Activated CD8-positive, alpha-beta memory T cell treated with anti-CD3 and anti-CD28 coated beads, Interleukin-2, amount 50 U/mL, for 24 hours (primary cell): ENCODE data around the gene STK17B.
"Not testable (repeated sequence)": the region's sequence is repeated elsewhere in the genome, so short reads cannot be mapped to it uniquely, and the experiment has no call there.

ENCODE experiments used
- DNase-seq: peaks from one replicate; pipeline ENCODE4 v3.0.0-alpha.2; 2020; ENCODE audit errors: extremely low read depth

STK17B gene

DNA sequence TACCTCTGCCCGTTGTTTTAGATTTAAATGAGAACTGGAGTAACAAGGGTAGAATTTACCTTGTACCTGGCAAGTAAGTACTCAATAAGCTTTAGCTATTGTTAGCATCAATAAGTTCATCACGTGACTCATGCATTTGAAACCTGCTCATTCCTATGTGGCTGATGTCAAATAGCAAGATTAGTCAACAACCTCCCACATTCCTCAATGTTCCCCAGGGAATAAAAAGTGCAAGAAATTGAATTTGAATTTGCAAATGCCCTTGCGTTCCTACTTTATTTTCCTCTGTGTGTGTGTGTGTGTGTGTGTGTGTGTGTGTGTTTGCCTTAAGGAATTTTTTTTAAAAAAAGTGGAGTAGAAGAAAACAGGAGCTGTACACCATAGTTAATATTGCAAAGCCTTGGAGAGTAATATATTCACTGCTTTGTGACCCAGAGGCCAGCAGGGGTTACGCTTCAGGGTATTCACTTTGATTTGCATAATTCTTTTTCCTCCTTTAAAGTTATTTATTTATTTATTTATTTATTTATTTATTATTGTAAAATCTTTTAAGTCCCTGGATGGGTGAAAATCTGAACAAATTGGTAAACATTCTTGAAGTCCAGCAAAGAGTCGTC lies 58.9 kb downstream of the STK17B start:
- no peak for DNase-seq

DNA sequence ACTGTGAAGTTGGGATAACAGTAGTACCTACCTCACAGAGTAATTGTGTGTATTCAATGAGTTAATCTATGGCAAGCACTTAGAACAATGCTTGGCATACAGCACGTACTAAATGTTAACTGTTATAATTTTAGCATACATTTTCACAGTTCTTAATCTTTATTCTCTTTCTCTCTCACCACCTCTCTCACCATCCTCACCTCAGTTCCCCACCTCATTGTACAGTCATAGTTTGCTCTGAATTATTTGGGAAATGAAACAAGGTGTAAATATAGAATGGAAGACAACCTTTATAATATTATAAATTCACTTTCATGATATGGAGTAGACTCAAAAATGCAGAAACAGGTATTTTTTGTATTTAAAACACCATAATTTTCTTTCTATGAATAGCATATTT lies 62.8 kb downstream of the STK17B start:
- DNase-seq: no peak

DNA sequence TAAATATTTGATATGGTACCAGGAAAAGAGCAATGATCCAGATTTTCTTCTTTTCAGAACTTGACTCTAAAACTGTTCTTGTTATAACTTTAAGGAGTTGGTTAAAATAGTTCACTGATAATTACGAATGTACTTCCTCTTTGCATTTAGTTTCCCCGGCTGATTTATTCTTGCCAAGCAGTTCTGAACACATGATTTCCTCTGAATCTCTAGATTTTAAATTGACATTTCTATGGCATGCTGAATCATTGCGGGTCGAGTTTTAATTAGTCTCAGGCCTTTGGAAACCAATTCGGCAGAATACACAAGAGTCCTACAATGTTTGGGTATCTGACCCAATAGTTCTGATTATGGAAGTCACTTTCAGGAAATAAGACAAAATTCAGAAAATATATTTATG lies 65.4 kb downstream of the STK17B start:
- DNase-seq: no peak

DNA sequence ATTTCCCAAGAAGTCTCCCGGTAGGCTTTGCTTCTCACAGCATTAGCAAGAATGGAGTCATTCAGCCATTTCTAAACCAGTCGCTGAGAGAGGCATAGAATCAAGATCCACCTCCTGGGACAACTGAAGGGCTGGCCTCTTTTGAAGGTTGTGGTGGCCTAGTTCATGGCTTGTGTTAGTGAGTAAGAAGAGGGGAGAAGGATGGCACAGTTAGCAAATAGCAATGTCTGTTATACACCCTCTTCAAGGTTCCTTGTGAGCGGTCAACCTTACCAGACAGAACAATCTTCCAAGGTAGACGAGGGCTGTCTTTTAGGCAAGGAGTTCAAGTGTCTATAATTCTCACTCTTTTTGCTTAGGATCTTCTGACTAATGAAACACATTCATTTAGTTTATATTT lies 67.3 kb downstream of the STK17B start:
- no peak for DNase-seq

DNA sequence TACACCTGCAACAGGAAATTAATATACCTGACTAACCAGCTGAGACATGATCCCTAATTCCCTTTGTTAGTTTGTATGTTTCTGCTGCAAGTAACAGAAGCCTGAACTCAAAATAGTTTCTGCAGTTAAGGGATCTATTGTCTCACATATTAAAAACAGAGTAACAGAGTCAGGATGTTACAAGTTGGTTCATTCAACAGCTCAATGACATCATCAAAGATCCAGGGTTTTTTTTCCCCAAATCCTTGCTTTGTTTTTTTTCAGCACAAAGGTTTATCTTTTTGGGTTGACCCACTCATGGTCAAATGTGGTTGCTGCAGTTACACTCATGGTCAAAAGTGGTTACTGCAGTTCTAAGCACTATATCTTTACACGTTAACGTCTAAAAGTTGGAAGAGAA lies 67.8 kb downstream of the STK17B start:
- no peak for DNase-seq

DNA sequence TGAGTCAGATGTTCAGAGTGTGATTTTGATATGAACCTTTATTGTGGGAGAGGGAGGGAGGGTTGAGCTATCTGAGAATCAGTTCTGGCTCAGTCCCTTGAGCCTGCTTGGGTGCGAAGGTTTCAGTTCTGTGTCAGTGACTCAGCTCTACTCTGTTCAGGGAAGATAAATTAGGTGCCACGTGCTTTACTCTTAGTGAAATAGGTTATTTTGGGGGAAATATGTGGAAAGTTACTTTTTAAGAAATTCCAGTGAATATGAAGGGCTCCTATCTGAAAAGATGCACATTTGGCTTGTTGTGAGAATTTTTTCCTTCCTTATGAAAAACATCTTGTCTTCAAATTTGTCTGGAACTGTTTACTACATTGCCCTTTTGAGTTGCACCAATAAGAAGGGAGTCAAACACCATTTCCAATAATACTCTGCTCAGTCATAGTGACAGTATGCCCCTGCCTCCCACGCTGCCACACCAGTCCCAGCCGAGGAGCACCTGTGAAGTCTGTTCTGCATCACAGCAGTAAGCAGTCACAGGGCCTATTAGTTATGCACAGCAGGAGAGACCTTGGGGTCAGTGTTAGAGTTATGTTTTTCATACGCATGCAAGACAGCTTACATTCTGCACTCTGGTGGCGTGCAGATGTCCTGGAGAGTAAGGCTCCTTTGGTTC lies 69.9 kb downstream of the STK17B start:
- DNase-seq: peak; percentile 7

DNA sequence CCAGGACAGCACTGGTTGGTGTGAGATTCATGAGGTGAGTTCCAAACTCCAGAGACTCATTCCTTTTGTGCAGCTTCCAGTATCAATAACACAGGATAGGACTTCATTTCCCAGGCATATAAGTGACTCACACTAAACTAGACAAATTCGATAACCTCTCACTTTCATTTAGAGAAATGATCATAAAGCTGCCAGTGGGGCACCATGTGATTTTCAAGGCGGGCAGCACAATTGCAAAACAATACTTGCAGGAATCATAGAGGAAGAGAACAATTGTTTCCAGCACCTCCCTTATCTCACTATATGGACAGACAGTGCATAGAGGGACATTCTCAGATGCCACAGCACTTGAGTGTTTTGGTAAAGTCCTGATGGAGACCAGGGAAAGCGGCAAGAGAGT lies 71.5 kb downstream of the STK17B start:
- no peak for DNase-seq

DNA sequence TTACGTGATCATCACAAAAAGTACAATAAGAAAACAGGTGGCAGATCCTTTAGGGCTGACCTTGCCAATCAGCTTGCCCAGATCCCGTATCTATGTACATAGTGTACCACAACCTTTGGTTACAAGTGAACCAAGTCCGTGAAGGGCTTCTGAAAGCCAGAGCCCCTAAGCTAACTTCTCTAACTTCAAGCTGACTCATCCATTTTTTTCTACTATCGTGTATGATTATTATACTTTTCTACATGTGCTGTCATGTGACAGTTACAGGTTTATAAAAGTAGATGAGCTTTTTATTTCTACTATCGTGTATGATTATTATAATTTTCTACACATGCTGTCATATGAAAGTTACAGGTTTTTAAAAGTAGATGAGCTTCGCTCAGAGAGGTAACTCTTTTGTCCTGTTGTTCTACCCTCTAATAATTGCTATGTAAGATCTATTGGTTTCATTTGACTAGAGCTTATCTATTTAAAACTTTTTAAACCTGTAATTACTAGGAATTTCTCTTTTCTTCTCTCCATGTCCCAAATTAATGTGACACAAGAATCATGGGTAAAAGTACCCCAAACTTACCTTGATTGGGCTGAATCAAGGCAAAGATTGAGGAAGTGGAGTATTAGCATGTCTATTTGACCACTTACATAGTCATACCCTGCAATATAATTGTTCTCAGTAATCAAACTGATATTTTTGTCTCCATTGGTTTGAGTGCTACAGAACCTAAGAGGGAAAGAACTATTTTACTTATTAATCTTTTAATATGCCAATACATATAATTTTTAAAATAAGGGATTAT lies 73.3 kb downstream of the STK17B start:
- DNase-seq: no peak

DNA sequence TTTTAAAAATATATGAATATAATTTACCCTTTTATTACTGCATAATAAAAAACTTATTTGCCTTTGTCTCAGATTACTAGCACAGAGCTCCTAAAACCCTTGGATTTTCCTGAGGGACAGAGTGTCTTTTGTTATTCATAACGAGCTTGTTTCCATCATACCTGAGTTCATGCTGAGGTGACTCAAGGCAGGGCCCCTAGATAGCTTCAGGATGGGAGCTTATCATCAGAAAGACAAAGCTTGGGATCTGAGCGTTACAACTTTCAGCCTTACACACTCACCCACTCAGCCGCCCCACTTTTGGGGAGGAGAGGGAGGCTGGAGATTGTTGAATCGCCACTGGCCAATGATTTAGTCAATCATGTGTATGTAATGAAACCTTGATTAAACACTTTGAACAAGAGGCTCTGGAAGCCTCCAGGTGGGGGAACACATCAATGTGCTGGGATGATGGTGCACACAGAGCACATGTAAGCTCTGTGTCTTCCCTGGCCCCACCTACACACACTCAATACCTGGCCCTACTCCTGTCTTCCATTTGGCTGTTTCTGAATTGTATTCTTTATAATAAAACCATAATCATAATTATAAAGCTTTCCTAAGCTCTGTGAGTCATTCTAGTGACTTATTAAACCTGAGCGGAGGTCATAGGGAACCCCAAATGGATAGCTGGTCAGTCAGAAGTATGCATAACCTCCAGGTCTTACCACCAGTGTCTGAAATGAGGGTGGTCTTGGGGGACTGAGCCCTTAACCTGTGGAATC lies 74.2 kb downstream of the STK17B start:
- no peak for DNase-seq

DNA sequence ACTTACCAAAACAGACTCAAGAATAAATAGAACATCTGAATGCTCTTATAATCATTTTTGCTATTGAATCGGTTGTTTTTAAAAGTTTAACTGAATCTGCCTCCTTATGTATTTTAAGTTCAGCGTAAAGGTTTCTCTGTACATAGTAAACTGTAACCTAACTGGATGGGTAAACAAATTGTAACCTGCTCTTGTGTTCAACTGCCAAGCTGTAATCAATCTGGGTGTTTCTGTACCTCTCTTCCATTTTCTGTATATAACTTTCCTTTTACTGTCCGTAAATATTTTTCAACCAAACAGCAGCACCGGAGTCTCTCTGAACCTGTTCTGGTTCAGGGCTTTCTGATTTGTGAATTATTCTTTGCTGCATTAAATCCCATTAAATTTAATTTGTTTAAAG lies 75.1 kb downstream of the STK17B start:
- no peak for DNase-seq

DNA sequence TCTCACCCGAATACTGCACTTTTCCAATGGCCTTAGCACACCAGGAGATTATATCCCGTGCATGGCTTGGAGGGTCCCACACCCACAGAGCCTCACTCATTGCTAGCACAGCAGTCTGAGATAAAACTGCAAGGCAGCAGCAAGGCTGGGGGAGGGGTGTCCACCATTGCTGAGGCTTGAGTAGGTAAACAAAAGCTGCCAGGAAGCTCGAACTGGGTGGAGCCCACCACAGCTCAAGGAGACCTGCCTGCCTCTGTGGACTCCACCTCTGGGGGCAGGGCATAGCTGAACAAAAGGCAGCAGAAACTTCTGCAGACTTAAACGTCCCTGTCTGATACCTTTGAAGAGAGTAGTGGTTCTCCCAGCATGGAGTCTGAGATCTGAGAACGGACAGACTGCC lies 81.9 kb downstream of the STK17B start:
- DNase-seq: not testable (repeated sequence)

DNA sequence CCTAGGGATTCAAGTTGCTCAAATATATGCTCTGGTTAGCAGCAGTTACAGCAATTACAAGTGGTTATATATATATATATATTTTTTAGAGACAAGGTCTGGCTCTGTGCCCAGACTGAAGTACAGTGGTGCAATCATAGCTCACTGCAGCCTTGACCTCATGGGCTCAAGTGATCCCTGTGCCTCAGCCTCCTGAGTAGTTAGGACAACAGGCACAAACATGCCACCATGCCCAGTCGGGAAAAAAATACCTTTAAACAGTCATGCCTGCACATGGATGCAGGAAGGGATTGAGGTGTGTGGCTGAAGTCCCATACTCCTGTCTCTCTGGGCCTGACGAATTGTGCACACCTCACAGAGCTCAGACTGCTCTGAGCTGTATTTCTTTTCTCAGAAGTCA lies 83.2 kb downstream of the STK17B start:
- DNase-seq: no peak

DNA sequence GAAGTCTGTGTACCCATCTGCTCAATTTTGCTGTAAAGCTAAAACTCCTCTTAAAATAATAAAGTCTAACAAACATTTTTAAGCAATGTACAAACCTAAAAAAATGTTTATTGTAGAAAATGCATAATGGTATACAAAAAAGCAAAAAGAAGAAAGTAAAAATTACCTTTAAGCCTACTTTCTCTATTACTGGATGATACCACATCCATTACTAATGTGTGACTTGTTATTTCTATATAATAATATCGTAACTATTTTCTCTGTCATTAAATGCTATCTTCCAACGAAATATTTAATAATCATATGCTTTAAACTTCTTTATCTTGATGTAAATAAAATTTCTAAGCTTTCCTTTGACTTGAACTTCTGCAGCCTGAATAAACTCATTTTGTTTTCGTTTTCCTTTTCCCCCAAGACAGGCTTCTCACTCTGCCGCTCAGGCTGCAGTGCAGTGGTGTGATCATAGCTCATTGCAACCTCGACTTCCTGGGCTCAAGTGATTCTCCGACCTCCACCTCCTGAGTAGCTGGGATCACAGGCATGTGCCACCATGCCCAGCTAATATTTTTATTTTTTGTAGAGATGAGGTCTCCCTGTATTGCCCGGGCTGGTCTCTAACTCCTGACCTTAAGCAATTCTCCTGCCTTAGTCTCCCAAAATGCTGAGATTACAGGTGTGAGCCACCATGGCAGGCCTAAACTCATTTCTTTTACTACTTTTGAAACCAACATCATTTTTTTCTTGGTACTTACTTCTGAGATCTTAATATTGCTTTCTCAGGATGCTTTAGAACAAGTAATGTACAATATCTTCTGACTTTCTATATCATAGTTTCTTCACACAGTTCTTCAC lies 84.6 kb downstream of the STK17B start:
- no peak for DNase-seq

DNA sequence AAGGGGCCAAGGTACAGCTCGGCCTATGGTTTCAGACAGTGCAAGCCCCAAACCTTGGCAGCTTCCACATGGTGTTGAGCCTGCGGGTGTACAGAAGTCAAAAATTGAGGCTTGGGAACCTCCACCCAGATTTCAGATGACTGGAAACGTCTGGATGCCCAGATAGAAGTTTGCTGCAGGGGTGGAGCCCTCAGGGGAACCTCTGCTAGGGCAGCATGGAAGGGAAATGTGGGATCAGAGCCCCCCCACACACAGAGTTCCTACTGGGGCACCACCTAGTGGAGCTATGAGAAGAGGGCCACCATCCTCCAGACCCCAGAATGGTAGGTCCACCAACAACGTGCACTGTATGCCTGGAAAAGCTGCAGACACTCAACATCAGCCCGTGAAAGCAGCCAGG lies 87.8 kb downstream of the STK17B start:
- DNase-seq: no peak
